Natural killer cell (primary cell): Measurements from ENCODE around the gene ARHGEF6. TPM values are rescaled to one million over a fixed set of nuclear protein-coding genes. Genes with fewer than 3 reads are reported as not detected.

ENCODE experiments used
- ATAC-seq, 3 donors: fragments of 150-1000 bp in 2 of 3; fragments of 200-7000 bp in 1 of 3; cut with Tn5 transposase; 1 replicate in 1 of 3; 2 replicates in 2 of 3; pipeline ENCODE4 v1.10.0; 2021; ENCODE audit warnings: mild to moderate bottlenecking in 2 of 3, moderate library complexity in 2 of 3
- DNase-seq, 2 donors: peaks; one replicate each; pipeline versions ENCODE4 v3.0.0 to v3.0.0-alpha.2; 2013 to 2021; ENCODE audit warnings: mixed read lengths in 1 of 2
- H3K27ac ChIP-seq: one replicate; pipeline ENCODE4 v1.5.1; 2013; ENCODE audit warnings: mild to moderate bottlenecking, low read length
- H3K27me3 ChIP-seq: one replicate; pipeline ENCODE4 v1.6.1; 2013; ENCODE audit warnings: low read length; ENCODE audit not compliant: control insufficient read depth, insufficient read depth
- H3K36me3 ChIP-seq: one replicate; pipeline ENCODE4 v1.6.1; 2013; ENCODE audit warnings: low read length; ENCODE audit not compliant: control insufficient read depth, insufficient read depth
- H3K4me1 ChIP-seq: one replicate; pipeline ENCODE4 v1.6.1; 2013; ENCODE audit warnings: low read length; ENCODE audit not compliant: control insufficient read depth, insufficient read depth
- H3K4me3 ChIP-seq: one replicate; pipeline ENCODE4 v1.5.1; 2013; ENCODE audit warnings: low read length
- H3K9me3 ChIP-seq: one replicate; pipeline ENCODE4 v1.6.1; 2013; ENCODE audit warnings: low read length; ENCODE audit not compliant: control insufficient read depth, insufficient read depth
- H3K27ac Mint-ChIP-seq, 2 donors: one replicate each; pipeline ENCODE4 v1.8.0; 2022; ENCODE audit warnings: mild to moderate bottlenecking in 2 of 2, mixed read lengths in 2 of 2, moderate library complexity in 1 of 2
- H3K27me3 Mint-ChIP-seq, 2 donors: one replicate each; pipeline ENCODE4 v1.8.0; 2022; ENCODE audit warnings: low read depth in 2 of 2, mixed read lengths in 2 of 2
- H3K36me3 Mint-ChIP-seq: one replicate; pipeline ENCODE4 v1.8.0; 2022; ENCODE audit warnings: mixed read lengths
- H3K4me1 Mint-ChIP-seq, 2 donors: one replicate each; pipeline ENCODE4 v1.8.0; 2022; ENCODE audit warnings: mixed read lengths in 2 of 2
- H3K4me3 Mint-ChIP-seq: one replicate; pipeline ENCODE4 v1.8.0; 2022; ENCODE audit warnings: mild to moderate bottlenecking, moderate library complexity, mixed read lengths
- H3K9me3 Mint-ChIP-seq, 2 donors: one replicate each; pipeline ENCODE4 v1.8.0; 2022; ENCODE audit warnings: mixed read lengths in 2 of 2
- CTCF ChIP-seq: fragments of 200-600 bp; IDR thresholded peaks from one replicate; pipeline ENCODE4 v1.8.0; 2022; ENCODE audit warnings: antibody characterized with exemption
- WGBS: methylation state at CpG from one replicate; pipeline ENCODE4 v1.1.7; 2013; ENCODE audit warnings: missing lambda C conversion rate; ENCODE audit not compliant: insufficient coverage; 5-methylcytosine and 5-hydroxymethylcytosine counted together
- intact Hi-C: fragments of 100-400 bp; cut with micrococcal nuclease; formaldehyde crosslinking; loops from one replicate; pipeline ENCODE4 v1.14.2; 2022
- total RNA-seq, 4 donors: library from RNA; stranded (reverse); fragments of 120-200 nt in 1 of 4; gene quantifications; one replicate each; pipeline versions ENCODE4 v1.2.3 to v1.2.4, GENCODE V29; 2013 to 2022

ARHGEF6 gene
- total RNA-seq, 3 donors from 2014 or later (not counting 1 experiment from before 2014, with no cell fraction given) = 55.5 to 78.8 (median 75.7) TPM

GRCh38 chrX:136684120-136684519 is 96.6 kb downstream of the ARHGEF6 start:
- no peak for ATAC-seq
- no peak overlapping the region for H3K4me3 Mint-ChIP-seq
- Histone ChIP-seq H3K4me1 (peaks cover 9% of the 10 kb centered on the region), H3K9me3 (no peaks in the 10 kb centered on the region), H3K36me3 (peaks cover 48% of the 10 kb centered on the region), H3K4me3 (no peak overlapping the region), H3K27me3 (no peaks in the 10 kb centered on the region), H3K27ac (no peak overlapping the region)
- WGBS = 100% methylated on average over 1 of the region's 5 CpGs
- H3K27ac Mint-ChIP-seq = no peak overlapping the region
- no peaks in the 10 kb centered on the region for H3K36me3 Mint-ChIP-seq
- no peak for DNase-seq
- H3K4me1 Mint-ChIP-seq = peaks cover 8 to 12% of the 10 kb centered on the region in 2 donors
- intact Hi-C loops = no loop called here
- TF ChIP-seq CTCF = no peak
- H3K27me3 Mint-ChIP-seq = no peaks in the 10 kb centered on the region
- H3K9me3 Mint-ChIP-seq = no peaks in the 10 kb centered on the region

GRCh38 chrX:136679531-136679930 is 101.2 kb downstream of the ARHGEF6 start:
- peaks cover 12% of the 10 kb centered on the region for H3K4me1 ChIP-seq
- no peak overlapping the region for H3K27ac Mint-ChIP-seq
- no peak overlapping the region for H3K27ac ChIP-seq
- peaks cover 0 to 7% of the 10 kb centered on the region in 2 donors for H3K27me3 Mint-ChIP-seq
- ATAC-seq (no peak), DNase-seq (no peak)
- WGBS = 93% methylated on average over 6 of the region's 6 CpGs
- H3K27me3 ChIP-seq = no peaks in the 10 kb centered on the region
- no peaks in the 10 kb centered on the region for H3K36me3 Mint-ChIP-seq
- peaks cover 36% of the 10 kb centered on the region for H3K36me3 ChIP-seq
- H3K4me3 ChIP-seq = no peak overlapping the region
- H3K9me3 Mint-ChIP-seq = no peaks in the 10 kb centered on the region
- no peak overlapping the region for H3K4me3 Mint-ChIP-seq
- intact Hi-C loops = no loop called here
- peaks cover 4% of the 10 kb centered on the region in 2 donors for H3K4me1 Mint-ChIP-seq
- no peak for TF ChIP-seq CTCF
- no peaks in the 10 kb centered on the region for H3K9me3 ChIP-seq

GRCh38 chrX:136674270-136674985 is 106.3 kb downstream of the ARHGEF6 start:
- Mint-ChIP-seq H3K4me1 (peaks cover 5 to 16% of the 10 kb centered on the region in 2 donors), H3K27me3 (peaks cover 0 to 7% of the 10 kb centered on the region in 2 donors), H3K27ac (peak overlapping the region; percentile 49 to 84), H3K36me3 (no peaks in the 10 kb centered on the region), H3K4me3 (no peak overlapping the region), H3K9me3 (no peaks in the 10 kb centered on the region)
- peaks cover 20% of the 10 kb centered on the region for H3K4me1 ChIP-seq
- ATAC-seq = peak in 1 of 3 donors; percentile 34
- peak in 1 of 2 donors; percentile 71 for DNase-seq
- H3K27ac ChIP-seq = peak overlapping the region; percentile 49
- no peak overlapping the region for H3K4me3 ChIP-seq
- TF ChIP-seq CTCF = no peak
- intact Hi-C loops = no loop called here
- H3K27me3 ChIP-seq = no peaks in the 10 kb centered on the region
- H3K36me3 ChIP-seq = peaks cover 25% of the 10 kb centered on the region
- WGBS = 54% methylated on average over 1 of the region's 5 CpGs
- H3K9me3 ChIP-seq = no peaks in the 10 kb centered on the region
